ENCODE measurements around the gene STK32B.

STK32B gene

GRCh38 chr4:5365071-5366008 is 314.1 kb downstream of the STK32B start:
- Mint-ChIP-seq H3K36me3 (ENCODE audit: low read depth) (no peaks in the 10 kb centered on the region), H3K4me1 (ENCODE audit: low read depth) (no peaks in the 10 kb centered on the region), H3K27ac (no peak overlapping the region), H3K9me3 (no peaks in the 10 kb centered on the region), H3K27me3 (no peaks in the 10 kb centered on the region), H3K4me3 (no peak overlapping the region)
- intact Hi-C loops (cut with micrococcal nuclease): no loop called here

GRCh38 chr4:5366009-5366386 is 314.7 kb downstream of the STK32B start:
- Mint-ChIP-seq H3K36me3 (ENCODE audit: low read depth) (no peaks in the 10 kb centered on the region), H3K27me3 (no peaks in the 10 kb centered on the region), H3K4me1 (ENCODE audit: low read depth) (no peaks in the 10 kb centered on the region), H3K27ac (no peak overlapping the region), H3K9me3 (no peaks in the 10 kb centered on the region), H3K4me3 (no peak overlapping the region)
- intact Hi-C loops (cut with micrococcal nuclease): no loop called here

- Mint-ChIP-seq H3K9me3 (no peaks in the 10 kb centered on the region), H3K4me3 (no peak overlapping the region), H3K27ac (no peak overlapping the region), H3K4me1 (ENCODE audit: low read depth) (no peaks in the 10 kb centered on the region), H3K36me3 (ENCODE audit: low read depth) (no peaks in the 10 kb centered on the region), H3K27me3 (no peaks in the 10 kb centered on the region)
- intact Hi-C loops (cut with micrococcal nuclease): no loop called here
Measured at GRCh38 chr4:5366421-5366820, 315.1 kb downstream of the STK32B start.

GRCh38 chr4:5368426-5368825 is 317.1 kb downstream of the STK32B start:
- Mint-ChIP-seq H3K4me1 (ENCODE audit: low read depth) (no peaks in the 10 kb centered on the region), H3K27me3 (no peaks in the 10 kb centered on the region), H3K36me3 (ENCODE audit: low read depth) (no peaks in the 10 kb centered on the region), H3K27ac (no peak overlapping the region), H3K4me3 (no peak overlapping the region), H3K9me3 (peaks cover 2% of the 10 kb centered on the region)
- intact Hi-C loops (cut with micrococcal nuclease): no loop called here

DNA sequence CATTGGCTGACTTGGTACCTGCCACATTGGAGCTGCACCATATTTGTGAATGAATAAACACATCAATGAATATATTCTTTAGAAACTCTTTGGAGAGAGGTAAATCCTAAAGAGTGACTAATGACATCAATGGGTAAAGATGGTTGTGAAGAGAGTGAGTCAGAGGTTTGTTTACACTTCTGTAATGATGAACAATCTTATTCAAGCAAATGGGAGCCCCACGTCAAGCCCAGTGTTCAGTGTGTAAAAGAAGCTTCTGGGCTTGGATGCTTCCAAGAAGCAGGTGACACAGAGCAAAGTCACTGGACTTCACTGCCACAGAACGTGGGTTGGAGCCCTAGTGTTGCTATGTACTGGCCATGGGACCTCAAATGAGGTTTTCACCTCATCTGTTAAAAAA is 319.0 kb downstream of the STK32B start:
- Mint-ChIP-seq H3K36me3 (ENCODE audit: low read depth) (no peaks in the 10 kb centered on the region), H3K4me1 (ENCODE audit: low read depth) (no peaks in the 10 kb centered on the region), H3K4me3 (no peak overlapping the region), H3K9me3 (peaks cover 13% of the 10 kb centered on the region), H3K27ac (no peak overlapping the region), H3K27me3 (no peaks in the 10 kb centered on the region)
- intact Hi-C loops (cut with micrococcal nuclease): no loop called here

- Mint-ChIP-seq H3K36me3 (ENCODE audit: low read depth) (no peaks in the 10 kb centered on the region), H3K27me3 (no peaks in the 10 kb centered on the region), H3K4me1 (ENCODE audit: low read depth) (no peaks in the 10 kb centered on the region), H3K4me3 (no peak overlapping the region), H3K27ac (no peak overlapping the region), H3K9me3 (peaks cover 26% of the 10 kb centered on the region)
- intact Hi-C loops (cut with micrococcal nuclease): no loop called here
Measured at GRCh38 chr4:5371415-5372190, 320.3 kb downstream of the STK32B start.

GRCh38 chr4:5372198-5372597 is 320.9 kb downstream of the STK32B start:
- peaks cover 32% of the 10 kb centered on the region for H3K9me3 Mint-ChIP-seq
- H3K36me3 Mint-ChIP-seq (ENCODE audit: low read depth): no peaks in the 10 kb centered on the region
- no peaks in the 10 kb centered on the region for H3K4me1 Mint-ChIP-seq (ENCODE audit: low read depth)
- no peak overlapping the region for H3K27ac Mint-ChIP-seq
- H3K4me3 Mint-ChIP-seq: no peak overlapping the region
- intact Hi-C loops (cut with micrococcal nuclease): no loop called here
- no peaks in the 10 kb centered on the region for H3K27me3 Mint-ChIP-seq

DNA sequence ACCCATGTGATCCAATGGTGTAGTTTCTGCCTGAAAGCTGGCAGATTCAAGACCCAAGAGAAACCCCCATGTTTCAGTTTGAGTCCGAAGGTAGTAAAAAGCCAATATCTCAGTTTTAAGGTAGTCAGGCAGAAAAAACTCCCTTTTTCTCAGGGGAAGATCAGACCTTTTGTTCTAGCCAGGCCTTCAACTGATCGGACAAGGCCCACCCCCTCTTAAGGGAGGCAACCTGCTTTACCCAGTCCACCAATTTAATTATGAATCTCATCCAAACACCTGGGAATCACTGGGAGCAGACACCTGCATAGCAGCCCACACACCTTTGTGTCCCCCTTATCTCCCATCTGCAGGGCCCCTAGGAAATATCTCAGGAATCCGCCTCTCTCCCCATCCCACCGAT is 322.0 kb downstream of the STK32B start:
- no peaks in the 10 kb centered on the region for H3K4me1 Mint-ChIP-seq (ENCODE audit: low read depth)
- no peak overlapping the region for H3K27ac Mint-ChIP-seq
- H3K36me3 Mint-ChIP-seq (ENCODE audit: low read depth): no peaks in the 10 kb centered on the region
- peaks cover 39% of the 10 kb centered on the region for H3K9me3 Mint-ChIP-seq
- H3K27me3 Mint-ChIP-seq: no peaks in the 10 kb centered on the region
- intact Hi-C loops (cut with micrococcal nuclease): no loop called here
- no peak overlapping the region for H3K4me3 Mint-ChIP-seq

DNA sequence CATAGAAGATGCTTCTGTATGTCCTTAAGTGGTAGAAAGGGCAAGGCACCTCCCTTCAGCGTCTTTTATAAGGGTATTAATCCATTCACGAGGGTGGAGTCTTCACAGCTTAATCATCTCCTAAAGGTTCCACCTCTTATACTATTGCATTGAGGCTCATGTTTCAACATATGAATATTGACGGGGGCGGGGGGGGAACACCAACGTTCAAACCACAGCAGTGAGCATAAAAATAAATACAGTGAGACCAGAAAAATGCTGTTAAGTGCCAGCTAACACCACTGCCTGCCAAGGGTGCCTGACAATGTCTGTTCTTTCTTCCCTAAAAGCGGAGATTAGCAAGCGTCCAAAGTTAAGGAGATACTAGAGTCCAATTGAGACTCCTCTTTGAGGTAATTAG is 323.3 kb downstream of the STK32B start:
- H3K27ac Mint-ChIP-seq: no peak overlapping the region
- no peaks in the 10 kb centered on the region for H3K4me1 Mint-ChIP-seq (ENCODE audit: low read depth)
- intact Hi-C loops (cut with micrococcal nuclease): no loop called here
- no peaks in the 10 kb centered on the region for H3K36me3 Mint-ChIP-seq (ENCODE audit: low read depth)
- H3K27me3 Mint-ChIP-seq: no peaks in the 10 kb centered on the region
- H3K4me3 Mint-ChIP-seq: no peak overlapping the region
- peaks cover 39% of the 10 kb centered on the region for H3K9me3 Mint-ChIP-seq

DNA sequence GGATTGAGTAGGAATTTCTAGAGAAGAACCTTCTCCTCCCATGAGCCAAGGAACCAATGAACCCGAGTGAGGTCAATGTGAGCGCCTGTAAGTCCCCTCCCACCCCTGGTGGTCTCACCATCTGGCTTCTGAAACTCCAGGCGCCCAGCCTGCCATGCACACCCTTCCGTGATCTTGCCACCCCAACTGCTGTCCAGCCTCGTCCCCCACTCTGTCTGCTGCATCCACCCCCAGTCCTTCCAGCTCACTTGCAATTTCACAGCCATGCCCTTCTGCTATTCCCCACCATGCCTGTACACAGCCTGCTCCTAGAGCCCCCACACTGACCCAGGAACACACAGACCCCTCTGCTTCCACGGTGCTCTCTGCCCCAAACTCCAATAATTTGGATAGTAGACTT is 323.7 kb downstream of the STK32B start:
- intact Hi-C loops (cut with micrococcal nuclease): no loop called here
- peaks cover 39% of the 10 kb centered on the region for H3K9me3 Mint-ChIP-seq
- no peaks in the 10 kb centered on the region for H3K4me1 Mint-ChIP-seq (ENCODE audit: low read depth)
- H3K36me3 Mint-ChIP-seq (ENCODE audit: low read depth): no peaks in the 10 kb centered on the region
- no peaks in the 10 kb centered on the region for H3K27me3 Mint-ChIP-seq
- H3K27ac Mint-ChIP-seq: no peak overlapping the region
- no peak overlapping the region for H3K4me3 Mint-ChIP-seq

DNA sequence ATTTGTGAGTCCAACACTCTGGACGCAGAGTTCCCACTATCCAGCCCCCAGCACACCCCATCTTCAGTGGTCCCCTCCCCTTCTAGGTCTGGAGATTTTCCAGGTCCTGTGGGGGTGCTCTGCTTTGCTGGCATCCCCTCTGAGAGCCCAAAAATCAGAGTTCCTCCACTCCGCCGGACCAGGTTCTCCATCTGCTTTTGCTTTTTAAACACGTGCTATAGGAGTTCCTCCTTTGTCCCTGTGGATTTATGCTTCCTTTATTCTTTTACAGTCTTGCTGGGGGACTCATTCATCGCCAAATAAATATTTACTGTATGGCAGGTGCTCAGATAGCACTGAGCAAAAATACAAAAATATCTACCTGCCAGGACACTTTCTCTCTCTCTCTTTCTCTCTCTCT is 324.7 kb downstream of the STK32B start:
- Mint-ChIP-seq H3K27ac (no peak overlapping the region), H3K9me3 (peaks cover 39% of the 10 kb centered on the region), H3K36me3 (ENCODE audit: low read depth) (no peaks in the 10 kb centered on the region), H3K4me1 (ENCODE audit: low read depth) (no peaks in the 10 kb centered on the region), H3K27me3 (no peaks in the 10 kb centered on the region), H3K4me3 (no peak overlapping the region)
- intact Hi-C loops (cut with micrococcal nuclease): no loop called here

DNA sequence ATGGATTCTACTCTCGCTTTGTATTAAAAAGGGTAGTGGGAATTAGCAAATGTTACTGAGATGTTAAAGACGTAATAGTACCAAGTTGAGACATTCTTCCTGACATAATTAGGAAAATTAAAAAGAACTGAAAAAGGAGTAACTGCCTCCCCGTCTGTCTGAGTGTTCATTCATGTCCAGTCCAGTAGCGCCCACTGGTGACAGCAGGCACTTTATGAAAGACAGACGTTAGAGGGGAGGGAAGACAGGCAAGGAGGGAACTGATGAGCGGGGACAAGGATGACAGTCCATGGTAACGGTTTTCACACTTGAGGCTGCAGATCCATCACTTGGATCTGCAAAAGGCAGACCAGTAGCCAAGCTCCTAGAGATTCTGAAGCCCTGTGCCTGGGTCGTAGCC is 326.7 kb downstream of the STK32B start:
- intact Hi-C loops (cut with micrococcal nuclease): no loop called here
- Mint-ChIP-seq H3K4me3 (no peak overlapping the region), H3K27ac (no peak overlapping the region), H3K4me1 (ENCODE audit: low read depth) (no peaks in the 10 kb centered on the region), H3K9me3 (peaks cover 39% of the 10 kb centered on the region), H3K27me3 (no peaks in the 10 kb centered on the region), H3K36me3 (ENCODE audit: low read depth) (no peaks in the 10 kb centered on the region)

GRCh38 chr4:5379895-5380294 is 328.6 kb downstream of the STK32B start:
- Mint-ChIP-seq H3K27me3 (no peaks in the 10 kb centered on the region), H3K36me3 (ENCODE audit: low read depth) (no peaks in the 10 kb centered on the region), H3K9me3 (peaks cover 28% of the 10 kb centered on the region), H3K27ac (no peak overlapping the region), H3K4me1 (ENCODE audit: low read depth) (no peaks in the 10 kb centered on the region), H3K4me3 (no peak overlapping the region)
- intact Hi-C loops (cut with micrococcal nuclease): no loop called here

DNA sequence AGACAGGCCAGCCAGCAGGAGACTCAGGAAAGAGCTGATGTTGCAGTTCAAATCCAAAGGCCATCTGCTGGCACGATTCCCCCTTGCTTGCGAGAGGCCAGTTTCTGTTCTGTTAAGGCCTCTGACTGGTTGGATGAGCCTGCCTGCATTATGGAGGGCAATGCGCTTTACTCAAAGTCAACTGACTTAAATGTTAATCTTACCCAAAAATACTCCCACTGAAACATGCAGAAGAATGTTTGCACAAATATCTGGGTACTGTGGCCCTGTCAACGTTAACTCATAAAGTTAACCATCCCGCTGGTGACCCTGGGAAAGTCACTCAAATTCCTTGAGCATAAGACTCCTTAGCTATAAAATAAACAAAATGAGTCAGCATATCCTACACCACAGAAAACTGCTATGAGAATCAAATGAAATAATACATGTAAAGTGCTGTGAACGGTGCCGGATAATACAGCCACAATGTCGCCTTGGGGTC is 330.7 kb downstream of the STK32B start:
- no peaks in the 10 kb centered on the region for H3K27me3 Mint-ChIP-seq
- no peak overlapping the region for H3K4me3 Mint-ChIP-seq
- H3K36me3 Mint-ChIP-seq (ENCODE audit: low read depth): no peaks in the 10 kb centered on the region
- no peaks in the 10 kb centered on the region for H3K4me1 Mint-ChIP-seq (ENCODE audit: low read depth)
- H3K9me3 Mint-ChIP-seq: peaks cover 8% of the 10 kb centered on the region
- intact Hi-C loops (cut with micrococcal nuclease): no loop called here
- no peak overlapping the region for H3K27ac Mint-ChIP-seq

All from dendritic cell treated with granulocyte-macrophage colony-stimulating factor and Interleukin-4, amounts not matched to agents 40 ng/mL and 50 ng/mL, for 4 days (primary cell).